A549 (cell line): Measurements from ENCODE around the gene DNAH17. TPM values are rescaled to one million over a fixed set of nuclear protein-coding genes. Genes with fewer than 3 reads are reported as not detected.

Source experiments
- ATAC-seq, 2 experiments: fragments of 200-7000 bp in 1 of 2; fragments of >200 bp in 1 of 2; cut with Nextera tagmentation in 1 of 2; cut with Tn5 transposase in 1 of 2; 3 replicates each; pipeline versions ENCODE4 v1.8.0 to v1.9.1; 2018 to 2020; ENCODE audit warnings: mild to moderate bottlenecking in 1 of 2, moderate library complexity in 1 of 2
- CTCF ChIA-PET: fragments of 300-600 bp; sonication (Branson Sonifier 250); formaldehyde crosslinking; extraction: SDS; loops from one replicate; lab custom pipeline; 2021; ENCODE audit warnings: antibody characterized with exemption, inconsistent platforms; lab: Yijun Ruan, JAX
- POLR2A ChIA-PET: fragments of 350-600 bp; formaldehyde crosslinking; extraction: SDS; loops from one replicate; lab custom pipeline; 2021; ENCODE audit warnings: antibody characterized with exemption, inconsistent platforms; lab: Yijun Ruan, JAX
- DNase-seq, 2 experiments: peaks; one replicate each; pipeline versions ENCODE4 v3.0.0 to v3.0.0-alpha.2; 2011 to 2016; ENCODE audit warnings: low read depth in 1 of 2, low spot score in 1 of 2
- FAIRE-seq: peaks from 2 replicates; lab custom pipeline; 2011; peaks lifted over from hg19 to GRCh38; lab: Jason Lieb, UNC
- H3K27ac ChIP-seq, 2 experiments: fragments of >200 bp; sonication (Bioruptor Twin); formaldehyde crosslinking; 3 replicates each; pipeline ENCODE4 v1.5.1; 2016 to 2017
- H3K4me1 ChIP-seq: fragments of >200 bp; sonication (Bioruptor Twin); formaldehyde crosslinking; 3 replicates; pipeline ENCODE4 v1.6.1; 2016
- H3K4me2 ChIP-seq: fragments of >200 bp; sonication (Bioruptor Twin); formaldehyde crosslinking; 3 replicates; pipeline ENCODE4 v1.6.1; 2016
- H3K4me3 ChIP-seq: fragments of >200 bp; sonication (Bioruptor Twin); formaldehyde crosslinking; 3 replicates; pipeline ENCODE4 v1.5.1; 2016
- H3K9me3 ChIP-seq: fragments of >200 bp; sonication (Bioruptor Twin); formaldehyde crosslinking; 3 replicates; pipeline ENCODE4 v1.6.1; 2016
- BCL3 ChIP-seq: fragments of >200 bp; sonication (Bioruptor Twin); formaldehyde crosslinking; IDR thresholded peaks from 3 replicates; pipeline ENCODE4 v1.6.1; 2016
- BHLHE40 ChIP-seq: IDR thresholded peaks from 2 replicates; pipeline ENCODE4 v1.6.1; 2012; ENCODE audit warnings: low read depth, low read length, inconsistent platforms
- CBX2 ChIP-seq: fragments of 200-600 bp; sonication (generic); IDR thresholded peaks from 2 replicates; pipeline ENCODE4 v1.6.1; 2016; ENCODE audit warnings: low read depth, mild to moderate bottlenecking, borderline replicate concordance
- CBX8 ChIP-seq: fragments of 200-600 bp; sonication (generic); IDR thresholded peaks from 2 replicates; pipeline ENCODE4 v1.6.1; 2016
- CTCF ChIP-seq: fragments of >200 bp; sonication (Bioruptor Twin); formaldehyde crosslinking; IDR thresholded peaks from 3 replicates; pipeline ENCODE4 v1.5.1; 2016
- EHF ChIP-seq: fragments of 250-450 bp; sonication (Bioruptor Pico); IDR thresholded peaks from 2 replicates; pipeline ENCODE4 v1.5.0; 2020; ENCODE audit warnings: mild to moderate bottlenecking
- HMGXB4 ChIP-seq: fragments of 250-450 bp; sonication (Bioruptor Pico); IDR thresholded peaks from 2 replicates; pipeline ENCODE4 v1.5.0; 2021; ENCODE audit warnings: mild to moderate bottlenecking, moderate library complexity, borderline replicate concordance
- HOXB13 ChIP-seq: fragments of 250-450 bp; sonication (Bioruptor Pico); IDR thresholded peaks from 2 replicates; pipeline ENCODE4 v1.5.0; 2020; ENCODE audit warnings: low read depth, mild to moderate bottlenecking, moderate library complexity
- JUNB ChIP-seq: fragments of >200 bp; sonication (Bioruptor Twin); formaldehyde crosslinking; IDR thresholded peaks from 2 replicates; pipeline ENCODE4 v1.6.1; 2016
- KDM1A ChIP-seq: fragments of 200-600 bp; sonication (generic); IDR thresholded peaks from 2 replicates; pipeline ENCODE4 v1.6.1; 2016; ENCODE audit warnings: low read depth, mild to moderate bottlenecking
- MAFK ChIP-seq: fragments of 450-650 bp; IDR thresholded peaks from 2 replicates; pipeline ENCODE4 v1.6.1; 2014; ENCODE audit not compliant: partially characterized antibody
- MAX ChIP-seq: IDR thresholded peaks from 2 replicates; pipeline ENCODE4 v1.6.1; 2012
- MAZ ChIP-seq: fragments of 150-350 bp; IDR thresholded peaks from 2 replicates; pipeline ENCODE4 v1.6.1; 2014; ENCODE audit warnings: antibody characterized with exemption, low read depth, low read length, borderline replicate concordance
- MYC ChIP-seq: IDR thresholded peaks from 2 replicates; pipeline ENCODE4 v1.6.1; 2012; ENCODE audit warnings: mild to moderate bottlenecking, inconsistent platforms, low read length, improper control_type of control experiment, borderline replicate concordance
- PHF8 ChIP-seq: fragments of 200-600 bp; sonication (generic); IDR thresholded peaks from 2 replicates; pipeline ENCODE4 v1.6.1; 2016; ENCODE audit warnings: low read depth, mild to moderate bottlenecking, antibody characterized with exemption, moderate library complexity, borderline replicate concordance
- POLR2A ChIP-seq: IDR thresholded peaks from 2 replicates; pipeline ENCODE4 v1.6.1; 2012; ENCODE audit warnings: mild to moderate bottlenecking, low read length
- RAD21 ChIP-seq, 2 experiments: fragments of >200 bp in 1 of 2; sonication (Bioruptor Twin) in 1 of 2; formaldehyde crosslinking in 1 of 2; IDR thresholded peaks in 1 of 2; conservative IDR thresholded peaks in 1 of 2; 2 replicates in 1 of 2; 3 replicates in 1 of 2; pipeline ENCODE4 v1.6.1; 2012 to 2018; ENCODE audit warnings: inconsistent platforms in 1 of 2
- RARB ChIP-seq: fragments of 250-450 bp; sonication (Bioruptor Pico); IDR thresholded peaks from 2 replicates; pipeline ENCODE4 v1.8.0; 2021; ENCODE audit warnings: mild to moderate bottlenecking, moderate library complexity
- RCOR1 ChIP-seq: fragments of 150-350 bp; IDR thresholded peaks from 2 replicates; pipeline ENCODE4 v1.6.1; 2014; ENCODE audit warnings: antibody characterized with exemption, low read length, low read depth
- SMC3 ChIP-seq: fragments of >200 bp; sonication (Bioruptor Twin); formaldehyde crosslinking; IDR thresholded peaks from 3 replicates; pipeline ENCODE4 v1.6.1; 2018; ENCODE audit warnings: inconsistent platforms
- SREBF2 ChIP-seq: fragments of 450-650 bp; IDR thresholded peaks from 2 replicates; pipeline ENCODE4 v1.6.1; 2014; ENCODE audit warnings: mild to moderate bottlenecking, moderate library complexity
- ZFP36 ChIP-seq: fragments of 450-650 bp; IDR thresholded peaks from 2 replicates; pipeline ENCODE4 v1.6.1; 2014; ENCODE audit warnings: borderline replicate concordance; ENCODE audit not compliant: partially characterized antibody
- ZNF302 ChIP-seq: fragments of 250-450 bp; sonication (Bioruptor Pico); IDR thresholded peaks from 2 replicates; pipeline ENCODE4 v1.9.0; 2021; ENCODE audit warnings: inconsistent platforms, mild to moderate bottlenecking, moderate library complexity
- ZSCAN20 ChIP-seq: fragments of 250-450 bp; sonication (Bioruptor Pico); IDR thresholded peaks from 2 replicates; pipeline ENCODE4 v1.8.0; 2022; ENCODE audit warnings: mild to moderate bottlenecking, moderate library complexity
- WGBS: methylation state at CpG from one replicate; pipeline ENCODE4 v1.1.6; 2017; ENCODE audit errors: missing lambda C conversion rate; 5-methylcytosine and 5-hydroxymethylcytosine counted together
- polyA plus RNA-seq, 4 experiments: library from polyadenylated mRNA; depleted of rRNA in 3 of 4; stranded (reverse); fragments of >200 nt; fragmentation: RNase III in 1 of 4; extraction: RNeasy Plus Mini Kit Qiagen cat#74134 plus additional on column Dnase treatment in 1 of 4; gene quantifications; 2 replicates in 3 of 4; 3 replicates in 1 of 4; pipeline ENCODE4 v1.2.3, GENCODE V29; 2011 to 2017

The DNAH17 gene
- polyA plus RNA-seq, 2 of the 4 experiments (the other 2 are of a cell fraction): 0.21 to 0.26 TPM

- TF ChIP-seq HMGXB4 (no peak), MYC (no peak)
Measured at GRCh38 chr17:78501241-78502036, 75.8 kb downstream of the DNAH17 start (continued).

GRCh38 chr17:78500806-78501205, 76.4 kb downstream of the DNAH17 start:
- CTCF ChIA-PET: interaction anchor here (1.0 to 12.0 kb wide), 3 partner anchors 33 to 211 kb away, joined by 3 to 488 read pairs (median 4); no protein-coding TSS in a partner anchor
- POLR2A ChIA-PET: no interaction called here
- DNase-seq (no peak), ATAC-seq (no peak), FAIRE-seq (no peak)
- peak overlapping the region; percentile 38 to 91; a peak in 4 of 6 replicates for H3K27ac ChIP-seq
- no peaks in the 10 kb centered on the region for H3K9me3 ChIP-seq
- TF ChIP-seq JUNB (no peak), RARB (CRISPR knock-in tag) (no peak), CBX2 (no peak), MAZ (no peak), SMC3 (no peak), KDM1A (no peak), EHF (CRISPR knock-in tag) (no peak), BHLHE40 (no peak), ZNF302 (CRISPR knock-in tag) (no peak), BCL3 (no peak), HOXB13 (CRISPR knock-in tag) (no peak), POLR2A (no peak), RAD21 (conservative IDR thresholded peaks at IDR 0.05 in 1 of 2, IDR thresholded peaks at IDR 0.05 in 1 of 2) (no peak), SREBF2 (no peak), RCOR1 (no peak), PHF8 (no peak)
- 90% methylated on average over 7 of the region's 7 CpGs for WGBS
- H3K4me1 ChIP-seq: peaks cover 45% of the 10 kb centered on the region
- H3K4me3 ChIP-seq: no peak overlapping the region
- H3K4me2 ChIP-seq: no peak overlapping the region

GRCh38 chr17:78499715-78500540, 77.3 kb downstream of the DNAH17 start:
- FAIRE-seq (no peak), DNase-seq (no peak), ATAC-seq (no peak)
- H3K4me3 ChIP-seq: no peak overlapping the region
- 90% methylated on average over 21 of the region's 21 CpGs for WGBS
- ChIA-PET POLR2A (no interaction called here), CTCF (interaction anchor here (0.7 to 12.0 kb wide), 5 partner anchors 13 to 244 kb away, joined by 3 to 488 read pairs (median 44); no protein-coding TSS in a partner anchor)
- TF ChIP-seq MAX (no peak), BCL3 (no peak), SMC3 (no peak), ZFP36 (no peak), POLR2A (no peak), HOXB13 (CRISPR knock-in tag) (no peak), CBX8 (no peak), CTCF (no peak), BHLHE40 (no peak), ZSCAN20 (CRISPR knock-in tag) (no peak), KDM1A (no peak), ZNF302 (CRISPR knock-in tag) (no peak), MAFK (no peak), MAZ (no peak)
- no peaks in the 10 kb centered on the region for H3K9me3 ChIP-seq
- H3K27ac ChIP-seq: peak overlapping the region; percentile 86 to 91
- H3K4me2 ChIP-seq: no peak overlapping the region
- peaks cover 36% of the 10 kb centered on the region for H3K4me1 ChIP-seq
